Measurements from ENCODE around the gene LYRM1.

Gene LYRM1

DNA sequence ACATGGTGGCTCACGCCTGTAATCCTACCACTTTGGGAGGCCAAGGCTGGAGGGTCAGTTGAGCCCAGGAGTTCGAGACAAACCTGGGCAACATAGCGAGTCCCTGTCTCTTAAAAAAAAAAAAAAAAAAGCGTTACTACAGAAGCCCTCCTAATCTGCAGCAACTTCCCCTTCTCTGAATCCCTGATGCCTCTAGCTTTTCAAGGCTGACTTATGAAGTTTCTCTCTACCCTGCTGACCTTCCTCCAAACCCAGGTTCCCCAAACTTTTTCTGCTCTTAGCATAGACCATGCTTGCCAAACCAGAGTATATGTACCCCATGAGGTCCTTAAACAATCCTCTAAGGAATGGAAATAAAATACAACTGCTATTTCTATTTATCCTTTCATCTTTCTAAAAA lies 16.4 kb downstream of the LYRM1 start:
- Histone ChIP-seq H3K9me3 (ENCODE audit: low read length) (no peaks in the 10 kb centered on the region), H2AFZ (ENCODE audit: low read length) (no peak overlapping the region), H3K9me2 (ENCODE audit: low read depth, low read length) (no peaks in the 10 kb centered on the region), H3K4me3 (ENCODE audit: low read depth, low read length, poor library complexity, severe bottlenecking) (no peak overlapping the region), H3K79me2 (ENCODE audit: insufficient read depth, low read length) (no peaks in the 10 kb centered on the region), H3K4me2 (ENCODE audit: low read length) (no peak overlapping the region), H4K20me1 (ENCODE audit: insufficient read depth, low read length) (no peaks in the 10 kb centered on the region), H3K36me3 (ENCODE audit: insufficient read depth, low read length) (no peaks in the 10 kb centered on the region; the same call in 1 of the 2 replicates), H3F3A (ENCODE audit: insufficient read depth, low read length) (no peaks in the 10 kb centered on the region), H3K27me3 (ENCODE audit: insufficient read depth, low read length) (no peaks in the 10 kb centered on the region), H3K4me1 (ENCODE audit: insufficient read depth, low read length, severe bottlenecking) (peaks cover 38% of the 10 kb centered on the region), H3K27ac (ENCODE audit: low read depth, low read length, poor library complexity, severe bottlenecking) (no peak overlapping the region), H3K9ac (ENCODE audit: low read length) (no peak overlapping the region)
- TF ChIP-seq EZH2 (IDR thresholded peaks at IDR 0.05; ENCODE audit: borderline replicate concordance, low read length), result no peak
- TF ChIP-seq, protein P1, sequence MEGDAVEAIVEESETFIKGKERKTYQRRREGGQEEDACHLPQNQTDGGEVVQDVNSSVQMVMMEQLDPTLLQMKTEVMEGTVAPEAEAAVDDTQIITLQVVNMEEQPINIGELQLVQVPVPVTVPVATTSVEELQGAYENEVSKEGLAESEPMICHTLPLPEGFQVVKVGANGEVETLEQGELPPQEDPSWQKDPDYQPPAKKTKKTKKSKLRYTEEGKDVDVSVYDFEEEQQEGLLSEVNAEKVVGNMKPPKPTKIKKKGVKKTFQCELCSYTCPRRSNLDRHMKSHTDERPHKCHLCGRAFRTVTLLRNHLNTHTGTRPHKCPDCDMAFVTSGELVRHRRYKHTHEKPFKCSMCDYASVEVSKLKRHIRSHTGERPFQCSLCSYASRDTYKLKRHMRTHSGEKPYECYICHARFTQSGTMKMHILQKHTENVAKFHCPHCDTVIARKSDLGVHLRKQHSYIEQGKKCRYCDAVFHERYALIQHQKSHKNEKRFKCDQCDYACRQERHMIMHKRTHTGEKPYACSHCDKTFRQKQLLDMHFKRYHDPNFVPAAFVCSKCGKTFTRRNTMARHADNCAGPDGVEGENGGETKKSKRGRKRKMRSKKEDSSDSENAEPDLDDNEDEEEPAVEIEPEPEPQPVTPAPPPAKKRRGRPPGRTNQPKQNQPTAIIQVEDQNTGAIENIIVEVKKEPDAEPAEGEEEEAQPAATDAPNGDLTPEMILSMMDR (IDR thresholded peaks at IDR 0.05; ENCODE audit: low read length), result no peak

DNA sequence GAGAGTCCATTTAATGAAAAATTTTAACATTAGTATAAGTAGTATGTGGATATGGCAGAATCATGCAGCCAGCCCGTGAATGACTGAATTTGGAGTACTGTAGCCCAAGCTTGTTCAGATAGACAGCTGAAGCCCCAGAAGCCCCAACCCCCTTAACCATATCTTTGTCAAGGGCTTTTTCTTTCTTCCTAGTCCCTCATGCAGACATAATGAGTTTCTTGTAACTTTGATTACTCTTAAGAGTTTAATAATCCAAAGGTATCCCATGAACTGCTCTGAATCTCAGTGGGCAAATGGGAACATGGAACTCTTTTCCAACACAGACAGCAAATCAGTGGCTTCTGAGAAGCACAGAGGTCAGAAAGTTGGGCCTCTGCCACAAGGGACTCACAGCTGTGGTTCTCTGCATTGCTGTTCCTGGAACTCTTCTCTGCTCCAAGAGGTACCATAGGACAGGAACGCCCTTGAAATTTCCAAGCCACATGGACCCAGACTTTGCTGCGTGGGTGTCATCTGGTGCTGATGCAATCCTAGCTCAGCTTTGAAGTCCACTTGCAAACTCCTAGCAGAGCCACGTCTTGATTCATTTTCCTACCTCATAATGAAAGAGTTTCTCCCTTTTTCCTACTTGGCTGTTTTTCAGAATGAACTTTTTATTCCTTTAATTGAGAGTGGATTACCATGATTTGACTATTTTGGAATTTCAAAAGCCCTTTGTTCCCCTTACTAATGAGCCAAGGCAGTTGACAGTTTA lies 18.1 kb downstream of the LYRM1 start:
- no peaks in the 10 kb centered on the region for H4K20me1 ChIP-seq (ENCODE audit: insufficient read depth, low read length)
- H3K9me3 ChIP-seq (ENCODE audit: low read length), result no peaks in the 10 kb centered on the region
- H3K9me2 ChIP-seq (ENCODE audit: low read depth, low read length), result no peaks in the 10 kb centered on the region
- no peaks in the 10 kb centered on the region for H3K27me3 ChIP-seq (ENCODE audit: insufficient read depth, low read length)
- H3K4me1 ChIP-seq (ENCODE audit: insufficient read depth, low read length, severe bottlenecking), result peaks cover 32% of the 10 kb centered on the region
- no peak overlapping the region for H3K4me3 ChIP-seq (ENCODE audit: low read depth, low read length, poor library complexity, severe bottlenecking)
- H3K27ac ChIP-seq (ENCODE audit: low read depth, low read length, poor library complexity, severe bottlenecking), result no peak overlapping the region
- H3K9ac ChIP-seq (ENCODE audit: low read length), result no peak overlapping the region
- TF ChIP-seq, protein P1 (IDR thresholded peaks at IDR 0.05; ENCODE audit: low read length), result no peak
- TF ChIP-seq EZH2 (IDR thresholded peaks at IDR 0.05; ENCODE audit: borderline replicate concordance, low read length), result no peak
- H3F3A ChIP-seq (ENCODE audit: insufficient read depth, low read length), result no peaks in the 10 kb centered on the region
- H3K36me3 ChIP-seq (ENCODE audit: insufficient read depth, low read length), result no peaks in the 10 kb centered on the region; the same call in 1 of the 2 replicates
- no peaks in the 10 kb centered on the region for H3K79me2 ChIP-seq (ENCODE audit: insufficient read depth, low read length)
- H3K4me2 ChIP-seq (ENCODE audit: low read length), result no peak overlapping the region
- no peak overlapping the region for H2AFZ ChIP-seq (ENCODE audit: low read length)

DNA sequence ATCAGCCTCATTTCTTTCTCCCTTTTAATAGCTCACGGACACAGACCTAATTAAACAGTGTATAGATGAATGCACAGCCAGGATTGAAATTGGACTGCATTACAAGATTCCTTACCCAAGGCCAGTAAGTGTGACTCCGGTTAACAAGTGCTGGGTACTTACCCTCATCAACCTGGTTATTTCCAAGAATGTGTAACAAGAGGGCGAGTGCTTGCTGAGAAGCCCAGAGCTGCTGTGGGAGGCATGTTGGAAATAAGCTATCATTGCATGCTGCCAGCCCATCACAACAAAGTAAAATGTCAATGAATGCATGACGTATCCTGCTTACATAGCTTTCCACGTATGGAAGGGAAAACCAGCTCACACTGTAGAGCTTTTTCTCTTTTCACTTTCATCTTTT lies 19.5 kb downstream of the LYRM1 start:
- H3K9ac ChIP-seq (ENCODE audit: low read length), result no peak overlapping the region
- peaks cover 19% of the 10 kb centered on the region for H3K4me1 ChIP-seq (ENCODE audit: insufficient read depth, low read length, severe bottlenecking)
- no peaks in the 10 kb centered on the region; the same call in 1 of the 2 replicates for H3K36me3 ChIP-seq (ENCODE audit: insufficient read depth, low read length)
- no peak overlapping the region for H3K4me2 ChIP-seq (ENCODE audit: low read length)
- H3K27me3 ChIP-seq (ENCODE audit: insufficient read depth, low read length), result no peaks in the 10 kb centered on the region
- H3K79me2 ChIP-seq (ENCODE audit: insufficient read depth, low read length), result no peaks in the 10 kb centered on the region
- H3K4me3 ChIP-seq (ENCODE audit: low read depth, low read length, poor library complexity, severe bottlenecking), result no peak overlapping the region
- no peaks in the 10 kb centered on the region for H3K9me2 ChIP-seq (ENCODE audit: low read depth, low read length)
- no peak for TF ChIP-seq EZH2 (IDR thresholded peaks at IDR 0.05; ENCODE audit: borderline replicate concordance, low read length)
- TF ChIP-seq, protein P1 (IDR thresholded peaks at IDR 0.05; ENCODE audit: low read length), result no peak
- no peaks in the 10 kb centered on the region for H4K20me1 ChIP-seq (ENCODE audit: insufficient read depth, low read length)
- no peak overlapping the region for H3K27ac ChIP-seq (ENCODE audit: low read depth, low read length, poor library complexity, severe bottlenecking)
- no peaks in the 10 kb centered on the region for H3K9me3 ChIP-seq (ENCODE audit: low read length)
- H2AFZ ChIP-seq (ENCODE audit: low read length), result no peak overlapping the region
- no peaks in the 10 kb centered on the region for H3F3A ChIP-seq (ENCODE audit: insufficient read depth, low read length)
